D341Med (cell line): Measurements from ENCODE around the gene ACOX1.
"Not testable (repeated sequence)": the region's sequence is repeated elsewhere in the genome, so short reads cannot be mapped to it uniquely, and the experiment has no call there.

Experiments
- DNase-seq: peaks from one replicate; pipeline ENCODE4 v3.0.0; 2012; ENCODE audit warnings: low spot score

ACOX1 gene

DNA sequence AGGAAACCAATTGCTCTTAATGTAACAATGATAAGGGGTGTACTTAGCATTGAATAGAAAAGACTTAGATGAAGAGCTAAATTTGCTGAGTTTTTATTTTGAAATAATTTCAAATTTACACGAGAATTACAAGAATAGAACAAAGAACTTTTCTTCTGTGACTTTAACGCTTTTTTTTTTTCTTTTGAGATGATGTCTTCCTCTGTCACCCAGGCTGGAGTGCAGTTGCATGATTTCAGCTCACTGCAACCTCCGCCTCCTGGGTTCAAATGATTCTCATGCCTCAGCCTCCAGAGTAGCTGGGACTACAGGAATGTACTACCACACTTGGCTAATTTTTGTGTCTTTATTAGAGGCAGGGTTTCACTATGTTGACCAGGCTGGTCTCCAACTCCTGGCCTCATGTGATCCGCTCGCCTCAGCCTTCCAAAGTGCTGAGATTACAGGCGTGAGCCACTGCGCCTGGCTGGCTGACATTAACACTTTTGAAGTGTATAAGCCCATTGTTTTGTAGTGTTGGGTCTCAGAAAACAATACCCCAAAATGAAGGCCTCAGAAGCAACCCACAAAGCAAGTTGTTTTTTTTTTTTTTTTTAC lies 2.2 kb upstream of the ACOX1 start:
- no peak for DNase-seq

DNA sequence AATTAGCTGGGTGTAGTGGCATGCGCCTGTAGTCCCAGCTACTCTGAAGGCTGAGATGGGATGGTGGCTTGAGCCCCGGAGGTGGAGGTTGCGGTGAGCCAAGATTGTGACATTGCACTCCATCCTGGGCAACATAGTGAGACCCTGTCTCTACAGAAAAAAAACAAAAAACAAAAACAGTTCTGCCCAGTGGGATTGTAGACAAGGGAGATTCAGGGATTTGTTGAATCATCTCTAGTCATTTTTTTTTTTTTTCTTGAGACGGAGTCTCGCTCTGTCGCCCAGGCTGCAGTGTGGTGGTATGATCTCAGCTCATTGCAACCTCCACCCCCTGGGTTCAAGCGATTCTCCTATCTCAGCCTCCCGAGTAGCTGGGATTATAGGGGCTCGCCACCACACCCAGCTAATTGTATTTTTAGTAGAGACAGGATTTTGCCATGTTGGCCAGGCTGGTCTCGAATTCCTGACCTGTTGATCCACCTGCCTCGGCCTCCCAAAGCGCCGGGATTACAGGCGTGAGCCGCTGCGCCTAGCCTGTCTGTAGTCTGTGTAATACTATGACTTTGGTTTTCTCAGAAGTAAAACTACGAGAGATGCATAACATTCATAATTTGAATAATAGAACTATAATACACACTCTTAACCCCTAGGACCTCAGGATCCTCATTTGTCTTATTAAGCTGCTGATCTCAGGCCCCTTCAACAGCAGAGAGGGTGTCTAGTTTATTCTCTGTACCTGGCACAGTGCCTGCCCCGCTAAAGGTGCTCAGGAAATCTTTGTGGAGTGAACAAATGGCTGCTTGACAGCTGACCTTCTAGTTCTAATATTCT lies 1.4 kb upstream of the ACOX1 start:
- no peak for DNase-seq

DNA sequence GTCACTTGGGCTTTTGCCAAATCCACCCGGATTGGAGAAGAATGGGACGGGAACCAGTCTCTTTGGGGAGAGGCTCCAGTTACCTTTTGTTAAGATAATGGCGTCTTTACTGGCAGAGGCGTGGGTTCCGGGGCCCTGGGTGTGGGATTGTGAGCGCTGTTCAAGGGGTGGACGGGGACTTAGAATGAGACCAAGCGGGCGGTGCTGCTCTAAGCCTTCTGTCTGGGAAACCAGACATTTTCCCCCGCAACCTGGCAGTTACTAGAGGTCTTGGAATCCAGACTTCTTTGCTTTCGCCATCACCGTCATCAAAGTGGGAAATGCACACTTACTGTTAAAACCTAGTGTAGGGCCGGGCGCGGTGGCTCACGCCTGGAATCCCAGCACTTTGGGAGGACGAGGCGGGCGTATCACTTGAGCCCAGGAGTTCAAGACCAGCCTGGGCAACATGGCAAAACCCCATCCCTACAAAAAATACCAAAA lies 780 bp upstream of the ACOX1 start:
- no peak for DNase-seq

DNA sequence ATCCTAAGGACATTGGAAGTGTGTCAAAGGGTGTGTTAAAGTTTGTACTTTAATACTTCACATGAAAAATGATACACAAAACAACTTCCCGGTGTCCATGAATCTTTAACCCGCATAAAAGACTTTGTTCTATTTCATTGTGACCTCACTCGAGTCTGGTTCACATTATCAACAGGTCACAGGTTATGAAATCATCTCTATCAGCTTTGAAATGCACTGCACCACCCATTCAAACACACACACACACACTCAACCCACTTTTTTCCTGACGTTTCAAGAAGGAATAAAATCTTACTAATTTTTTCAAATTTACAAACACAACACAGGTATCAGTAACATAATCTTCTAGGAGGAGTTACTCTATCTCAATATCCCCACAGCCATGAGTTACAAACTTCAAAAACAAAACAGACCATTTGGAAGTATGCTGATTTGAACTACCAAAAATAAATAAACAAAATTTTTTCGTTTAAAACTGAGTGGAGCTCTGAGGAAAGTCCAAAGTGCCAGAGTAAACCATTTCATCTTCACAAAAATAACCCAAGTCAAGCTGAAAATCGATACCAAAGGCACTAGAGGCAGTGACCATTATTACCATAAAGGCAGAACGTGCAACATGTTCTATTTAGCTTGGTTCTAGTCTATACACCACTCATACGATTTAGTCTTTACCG lies 2.7 kb downstream of the ACOX1 start:
- no peak for DNase-seq

DNA sequence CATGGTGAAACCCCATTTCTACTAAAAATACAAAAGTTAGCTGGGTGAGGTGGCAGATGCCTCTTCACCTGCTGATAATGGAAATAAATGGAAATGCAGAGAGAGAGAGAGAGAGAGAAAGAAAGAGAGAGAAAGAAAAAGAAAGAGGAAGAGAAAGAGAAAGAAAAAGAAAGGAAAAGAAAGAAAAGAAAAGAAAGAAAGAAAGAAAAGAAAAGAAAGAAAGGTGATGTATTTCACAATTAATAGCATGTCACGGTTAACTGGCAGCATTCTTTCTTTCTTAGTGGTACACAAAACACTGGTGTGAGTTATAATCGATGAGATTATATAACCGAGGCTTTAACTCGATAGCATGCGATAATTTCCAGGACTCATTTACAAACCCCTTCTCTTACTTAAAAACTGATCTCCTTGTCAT lies 3.2 kb downstream of the ACOX1 start:
- no peak for DNase-seq

DNA sequence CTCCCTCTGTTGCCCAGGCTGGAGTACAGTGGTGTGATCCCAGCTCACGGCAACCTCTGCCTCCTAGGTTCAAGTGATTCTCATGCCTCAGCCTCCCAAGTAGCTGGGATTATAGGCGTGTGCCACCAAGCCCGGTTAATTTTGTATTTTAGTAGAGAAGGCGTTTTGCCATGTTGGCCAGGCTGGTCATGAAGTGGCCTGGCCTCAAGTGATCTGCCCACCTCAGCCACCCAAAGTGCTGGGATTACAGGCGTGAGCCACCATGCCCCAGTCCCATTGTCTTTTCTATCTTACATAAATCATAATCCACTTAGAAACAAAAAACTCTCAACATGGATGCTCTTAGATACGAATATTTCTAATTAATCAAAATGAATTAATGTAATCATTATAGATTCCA lies 3.8 kb downstream of the ACOX1 start:
- DNase-seq = not testable (repeated sequence)

DNA sequence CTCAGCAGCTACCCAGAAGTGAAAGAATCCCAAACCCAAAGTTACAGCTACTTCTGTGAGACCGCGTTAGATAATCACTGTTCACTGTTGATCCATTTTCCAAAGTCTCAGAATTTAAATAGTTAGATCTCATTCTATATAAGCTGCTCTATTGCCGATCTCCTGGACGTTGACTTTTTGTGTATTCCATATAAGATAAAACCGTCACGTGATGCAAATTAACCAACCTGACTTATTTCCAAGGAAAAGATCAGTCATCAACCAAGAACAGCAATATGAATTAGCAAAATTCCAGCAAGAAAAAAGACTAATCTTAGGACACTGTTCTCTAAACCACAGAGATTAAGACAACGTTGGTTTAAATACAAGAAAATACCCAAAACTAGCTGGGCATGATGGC lies 8.3 kb downstream of the ACOX1 start:
- DNase-seq = no peak

DNA sequence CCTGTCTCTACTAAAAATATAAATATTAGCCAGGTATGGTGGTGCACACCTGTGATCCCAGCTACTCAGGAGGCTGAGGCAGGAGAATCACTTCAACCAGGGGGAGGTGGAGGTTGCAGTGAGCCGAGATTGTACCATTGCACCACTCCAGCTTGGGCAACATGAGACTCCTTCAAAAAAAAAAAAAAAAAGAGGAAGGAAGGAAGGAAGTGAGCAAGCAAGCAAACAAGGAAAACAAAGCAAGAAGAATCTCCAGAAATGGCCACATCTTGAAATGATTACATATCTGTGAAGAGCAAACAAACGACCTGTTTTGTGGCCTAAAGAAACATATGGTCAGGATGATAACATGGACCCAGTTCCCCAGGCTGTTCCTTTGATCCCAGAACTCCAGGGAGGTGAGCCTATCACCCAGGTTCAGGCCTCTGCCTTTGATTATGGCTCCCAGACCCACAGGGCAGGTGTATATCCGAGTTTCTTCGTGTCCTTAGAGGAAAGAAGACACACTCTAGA lies 8.9 kb downstream of the ACOX1 start:
- no peak for DNase-seq

DNA sequence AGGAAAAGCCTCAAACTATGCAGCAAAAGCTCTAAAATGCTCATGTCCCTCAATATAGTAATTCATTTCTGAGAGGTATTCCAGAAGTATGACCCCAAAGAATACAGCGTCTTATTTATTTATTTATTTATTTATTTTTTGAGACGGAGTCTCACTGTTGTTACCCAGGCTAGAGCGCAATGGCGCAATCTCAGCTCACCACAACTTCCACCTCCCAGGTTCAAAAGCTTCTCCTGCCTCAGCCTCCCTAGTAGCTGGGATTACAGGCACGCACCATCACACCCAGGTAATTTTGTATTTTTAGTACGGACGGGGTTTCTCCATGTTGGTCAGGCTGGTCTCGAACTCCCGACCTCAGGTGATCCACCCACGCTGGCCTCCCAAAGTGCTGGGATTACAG lies 9.9 kb downstream of the ACOX1 start:
- DNase-seq = not testable (repeated sequence)

DNA sequence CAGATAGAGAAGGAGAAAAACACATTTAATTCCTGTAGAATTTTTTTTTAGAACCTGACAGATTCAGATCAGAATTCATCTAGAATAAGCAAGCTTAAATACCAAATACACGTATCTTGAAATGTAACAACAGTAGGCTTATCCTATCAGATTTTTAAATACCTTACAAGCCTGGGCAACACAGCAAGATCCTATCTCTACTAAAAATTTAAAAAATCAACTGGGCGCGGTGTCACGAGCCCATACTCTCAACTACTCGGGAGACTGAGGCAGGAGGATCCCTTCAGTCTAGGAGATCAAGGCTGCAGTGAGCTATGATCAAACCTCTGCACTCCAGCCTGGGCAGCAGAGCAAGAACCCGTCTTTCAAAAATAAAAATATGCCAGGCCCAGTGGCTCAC lies 13.5 kb downstream of the ACOX1 start:
- DNase-seq = no peak

DNA sequence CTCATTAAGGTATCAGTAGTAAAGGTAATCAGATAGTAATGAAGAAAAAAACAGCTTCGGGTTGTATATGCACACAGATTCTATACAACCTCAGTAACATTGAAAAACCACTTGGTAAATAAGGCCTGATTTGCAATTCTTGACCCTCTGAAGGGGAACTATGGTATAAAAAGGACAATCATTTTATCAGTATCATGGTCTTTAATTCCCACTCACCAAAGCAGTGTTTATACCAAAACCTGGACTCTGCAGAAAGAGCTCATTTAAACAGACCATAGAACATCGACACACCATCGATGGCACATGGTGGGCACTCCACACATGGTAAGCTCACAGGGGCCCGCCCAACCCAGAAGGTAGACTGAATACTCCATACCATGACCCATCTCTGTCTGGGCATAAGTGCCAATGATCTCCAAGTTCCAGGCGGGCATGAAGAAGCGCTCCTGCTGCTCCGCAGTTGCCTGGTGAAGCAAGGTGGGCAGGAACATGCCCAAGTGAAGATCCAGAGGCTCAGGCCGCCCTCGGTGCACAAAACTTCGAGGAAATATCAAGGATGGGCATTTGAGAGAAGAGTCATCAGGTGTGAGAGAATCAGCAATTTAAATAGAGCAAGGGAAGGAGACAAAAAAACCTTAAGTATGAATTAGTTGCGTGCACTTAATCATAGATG lies 19.0 kb downstream of the ACOX1 start:
- no peak for DNase-seq

DNA sequence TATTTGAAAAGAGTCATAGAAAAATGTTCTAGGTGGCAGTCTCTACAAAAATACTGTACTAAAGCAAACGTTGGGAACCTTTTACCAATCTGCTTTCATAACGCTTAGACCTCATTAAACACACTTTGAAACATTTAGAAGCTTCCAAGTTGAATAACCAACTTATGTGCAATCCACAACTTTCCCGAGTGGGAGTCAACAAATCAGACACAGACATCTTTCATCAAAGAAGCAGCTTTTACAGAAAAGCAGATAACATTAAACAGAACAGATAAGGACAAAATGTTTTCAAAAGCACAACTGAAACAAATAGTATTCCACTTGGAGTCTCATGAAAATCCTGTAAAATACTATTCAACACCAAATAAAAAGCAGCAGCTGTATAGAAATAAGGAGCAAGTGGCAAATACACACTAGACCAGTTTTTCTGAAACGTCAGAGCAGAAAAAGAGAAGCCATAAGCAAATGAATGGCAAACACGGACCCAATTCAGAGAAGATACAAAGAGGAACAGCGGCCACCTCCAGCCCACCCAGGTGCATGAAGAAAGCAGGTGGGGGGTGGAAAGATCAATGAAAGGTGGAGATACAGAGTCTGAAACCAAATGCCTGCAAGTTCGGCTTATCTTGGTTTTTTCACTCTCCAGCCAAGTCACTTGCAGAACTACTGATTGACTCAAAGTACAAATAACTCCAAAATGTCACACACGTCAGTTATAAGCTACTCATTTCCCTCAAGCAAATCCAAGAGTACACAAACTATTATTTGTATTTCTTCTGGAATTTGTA lies 19.7 kb downstream of the ACOX1 start:
- no peak for DNase-seq

DNA sequence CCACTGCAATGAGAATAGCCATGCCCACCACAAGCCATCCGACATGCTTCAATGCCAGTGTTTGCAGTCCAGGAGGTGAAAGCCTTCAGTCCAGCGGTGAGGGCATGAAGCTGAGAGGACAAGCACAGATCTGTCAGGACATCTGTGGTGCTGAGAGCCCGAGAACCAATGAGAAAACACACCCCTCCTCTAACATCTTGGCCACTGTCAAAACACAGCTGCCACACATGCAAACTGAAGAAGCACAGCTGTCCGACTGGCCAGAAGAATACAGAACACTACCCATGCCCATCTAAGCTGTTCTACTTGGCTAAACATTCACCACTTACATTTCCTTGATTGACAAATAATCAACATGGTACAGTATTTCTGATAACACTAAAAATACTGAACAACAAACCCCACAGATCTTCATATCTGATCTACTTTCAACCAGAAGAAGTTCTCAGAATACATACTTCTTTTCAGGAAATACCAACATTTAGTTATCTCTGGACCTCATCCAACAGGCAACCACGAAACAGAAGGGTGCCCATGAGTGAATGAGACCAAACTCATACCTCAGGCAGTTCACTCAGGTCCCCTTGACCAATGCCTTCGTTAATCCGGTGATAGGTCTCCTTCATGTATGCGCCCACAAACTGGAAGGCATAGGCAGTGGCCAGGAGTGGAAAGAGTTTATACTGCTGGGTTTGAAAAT lies 28.0 kb downstream of the ACOX1 start:
- no peak for DNase-seq

DNA sequence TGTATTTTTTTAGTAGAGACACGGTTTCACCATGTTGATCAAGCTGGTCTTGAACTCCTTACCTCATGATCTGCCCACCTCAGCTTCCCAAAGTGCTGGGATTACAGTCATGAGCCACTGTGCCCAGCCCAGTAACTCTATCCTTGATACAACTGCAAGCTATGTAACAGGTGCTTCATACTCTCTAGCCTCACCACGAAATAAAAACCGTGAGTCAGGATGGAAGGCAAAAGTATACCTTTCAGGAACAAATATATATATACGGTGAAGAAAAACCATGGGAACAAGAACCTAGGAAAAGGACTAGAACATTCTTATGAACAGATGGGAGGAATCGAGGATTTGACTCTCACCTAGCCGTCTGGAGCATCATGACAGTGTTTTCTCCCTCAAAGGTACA lies 28.5 kb downstream of the ACOX1 start:
- DNase-seq = no peak

DNA sequence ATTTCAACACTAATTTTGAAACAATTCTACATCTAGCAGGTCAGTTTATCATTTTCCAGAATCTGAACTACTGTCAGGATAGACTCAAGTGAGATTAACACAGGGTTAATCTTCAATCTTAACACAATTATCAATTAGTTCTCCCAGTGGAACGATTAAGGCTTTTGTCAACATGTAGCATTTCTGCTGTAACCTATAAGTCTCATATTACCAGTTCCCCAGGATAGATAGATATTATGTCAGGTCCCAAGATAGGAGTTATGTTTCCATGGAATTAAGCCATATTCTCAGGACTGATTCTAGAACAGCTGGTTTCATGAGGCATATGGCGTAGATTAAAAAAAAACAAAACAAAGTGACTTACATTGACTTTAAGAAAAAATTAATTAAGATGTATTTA lies 33.8 kb downstream of the ACOX1 start:
- peak; percentile 64 for DNase-seq

DNA sequence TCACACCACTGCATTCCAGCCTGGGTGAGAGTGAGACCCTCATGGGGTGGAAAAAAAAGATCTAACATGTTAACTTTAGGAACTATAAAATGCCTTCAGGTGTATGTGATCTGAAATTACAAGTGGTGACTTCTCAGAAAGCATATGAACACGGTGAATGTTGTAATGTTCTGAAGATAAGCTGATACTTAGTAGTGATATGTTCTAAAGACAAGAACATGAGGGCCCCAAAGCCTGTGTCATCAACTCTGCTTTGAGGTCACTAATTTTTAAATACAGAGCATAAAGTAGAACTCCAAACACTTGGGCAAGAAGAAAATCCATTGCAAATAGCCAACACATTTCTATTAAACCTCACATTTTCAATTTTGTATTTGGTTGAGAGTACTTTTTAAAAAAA lies 35.5 kb downstream of the ACOX1 start:
- no peak for DNase-seq

DNA sequence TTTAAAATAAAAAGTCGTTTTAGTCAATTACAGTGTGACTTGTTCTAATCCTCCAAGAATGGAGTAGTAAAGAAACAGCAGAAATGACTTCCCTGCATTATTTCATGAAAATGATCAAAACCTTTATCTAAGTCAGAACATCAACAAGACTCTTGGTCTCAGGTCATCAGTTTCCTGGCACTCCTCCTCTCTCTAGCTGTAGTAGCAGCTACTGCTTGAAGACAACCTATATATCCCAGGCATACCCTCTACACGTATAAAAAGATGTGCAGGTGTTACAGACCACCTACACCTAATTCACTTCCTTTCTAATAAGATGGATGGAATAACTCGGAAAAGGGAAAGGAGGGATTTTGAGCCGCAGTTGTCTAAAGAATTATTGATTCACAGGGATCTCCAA lies 36.5 kb downstream of the ACOX1 start:
- DNase-seq = no peak

DNA sequence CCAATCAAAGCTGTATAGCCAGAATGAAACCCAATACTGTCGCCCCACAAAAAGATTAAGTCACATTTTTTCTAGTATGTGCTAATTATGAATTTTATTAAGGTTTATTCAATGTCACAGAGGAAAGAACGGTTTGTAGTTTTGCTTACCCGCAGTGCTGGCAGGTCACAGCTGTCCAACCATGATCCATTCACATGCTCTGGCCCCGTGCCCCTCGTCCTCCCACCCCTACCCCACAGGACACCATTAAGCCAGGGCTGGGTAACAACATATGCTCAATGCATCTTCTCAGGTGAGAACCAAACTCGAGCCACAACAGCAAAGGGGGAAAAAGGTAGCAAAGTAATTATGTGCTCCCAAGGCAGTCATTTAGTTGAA lies 37.5 kb downstream of the ACOX1 start:
- DNase-seq = peak; percentile 41

DNA sequence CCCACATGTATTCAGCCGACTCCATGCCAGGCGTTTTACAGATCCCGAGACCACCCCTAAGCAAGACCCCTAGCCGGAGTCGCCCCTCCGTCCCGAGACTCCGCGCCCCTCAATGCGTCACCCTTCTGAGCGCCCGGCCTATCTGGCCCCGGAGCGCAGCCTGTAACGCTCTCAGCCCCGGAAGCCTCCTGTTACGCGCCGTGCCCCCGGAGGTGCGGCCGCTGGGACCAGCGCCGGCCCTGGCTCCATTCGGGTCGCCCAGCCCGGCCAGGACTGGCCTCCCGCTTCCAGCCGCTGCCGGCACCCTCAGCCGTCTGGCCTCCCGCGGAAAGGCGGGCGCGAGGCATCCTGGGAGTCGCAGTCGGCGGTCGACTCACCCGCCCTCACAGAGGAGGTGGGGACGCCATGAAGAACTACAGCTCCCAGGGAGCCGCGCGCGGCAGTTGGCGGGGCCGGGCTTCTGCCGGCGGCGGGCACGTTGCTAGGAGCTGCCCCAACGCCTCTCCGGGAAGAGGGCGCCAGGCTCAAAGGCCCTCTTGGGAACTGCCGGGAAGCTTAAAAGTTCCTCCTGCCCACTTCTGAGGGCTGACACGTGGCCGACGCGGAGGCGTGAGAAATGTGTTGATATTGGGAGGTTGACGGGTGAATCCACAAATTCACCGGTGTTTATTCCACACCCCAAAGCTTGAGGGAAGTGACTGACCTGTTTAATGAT lies 38.1 kb downstream of the ACOX1 start, which contains the start of gene FBF1:
Gene FBF1, minus strand, starts transcription at position 316 of the 715 bp plus-strand sequence. CDS start 2,893 bp downstream, outside the sequence.
- peak; percentile 100 for DNase-seq

DNA sequence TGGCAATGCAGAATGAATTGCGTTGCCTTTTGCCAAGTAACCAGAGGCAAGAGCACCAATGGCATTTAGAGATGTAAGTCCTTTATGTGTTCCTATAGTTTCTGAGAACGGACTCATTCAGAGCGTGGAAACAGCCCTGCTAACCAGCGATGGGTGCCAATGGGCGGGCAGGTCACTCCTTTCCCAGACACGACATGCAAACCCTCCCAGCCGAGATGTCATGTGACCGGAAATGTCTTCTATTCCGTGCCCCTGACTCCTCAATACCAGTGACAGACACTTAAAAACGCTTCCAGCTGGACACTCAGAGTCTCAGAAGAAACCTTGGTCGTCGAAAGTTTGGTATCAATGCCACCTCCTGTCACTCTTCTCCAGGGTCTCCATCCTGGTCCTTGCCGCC lies 41.3 kb downstream of the ACOX1 start:
- DNase-seq = no peak
